Activated CD4-positive, CD25-positive, alpha-beta regulatory T cell (primary cell): Measurements from ENCODE around the gene FRA10AC1.

Experiments
- DNase-seq, 4 experiments: peaks; one replicate each; lab custom pipeline; 2025; lab: John Stamatoyannopoulos, UW

FRA10AC1 gene

DNA sequence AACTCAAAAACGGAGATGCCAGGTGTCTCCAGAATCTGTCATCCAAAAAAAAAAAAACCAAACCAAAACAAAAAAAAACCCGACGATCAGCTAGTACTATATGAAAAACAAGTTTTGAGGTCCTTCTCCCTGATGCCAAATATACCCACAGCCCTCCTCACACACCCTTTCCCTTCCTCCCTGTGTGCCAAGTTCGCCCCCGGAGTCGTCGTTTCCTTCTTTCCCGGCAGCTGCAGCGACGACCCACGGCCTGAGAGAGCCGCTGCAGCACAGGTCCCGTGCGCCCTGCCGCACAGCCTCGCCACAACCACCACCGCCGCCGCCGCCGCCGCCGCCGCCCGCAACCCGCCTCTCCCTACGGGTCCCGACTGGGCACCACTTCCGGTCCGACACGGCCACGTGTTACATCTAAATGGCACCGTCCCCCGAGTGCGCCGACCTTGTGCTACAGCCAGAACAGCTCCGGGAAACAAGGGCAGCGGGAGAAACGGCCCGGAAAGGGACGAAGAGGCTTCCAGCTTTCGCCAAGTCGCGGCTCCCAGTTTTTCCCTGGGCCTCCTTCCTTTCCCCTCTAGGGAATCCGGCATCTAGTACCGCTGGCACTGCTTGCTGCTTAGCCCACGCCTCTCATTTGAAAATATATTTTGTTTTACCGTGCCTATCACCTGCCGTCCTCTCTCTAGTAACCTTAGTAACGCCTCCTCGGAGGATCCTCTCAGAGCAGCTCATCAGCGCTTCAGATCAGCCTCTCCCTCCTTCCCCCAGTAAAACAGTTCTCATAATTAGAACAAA is at the start of gene FRA10AC1:
FRA10AC1 (minus strand) TSS at position 383 of the 792 bp plus-strand sequence. CDS start 2,486 bp downstream, outside the sequence.
- peak; percentile 75 to 77 (median 76) for DNase-seq

DNA sequence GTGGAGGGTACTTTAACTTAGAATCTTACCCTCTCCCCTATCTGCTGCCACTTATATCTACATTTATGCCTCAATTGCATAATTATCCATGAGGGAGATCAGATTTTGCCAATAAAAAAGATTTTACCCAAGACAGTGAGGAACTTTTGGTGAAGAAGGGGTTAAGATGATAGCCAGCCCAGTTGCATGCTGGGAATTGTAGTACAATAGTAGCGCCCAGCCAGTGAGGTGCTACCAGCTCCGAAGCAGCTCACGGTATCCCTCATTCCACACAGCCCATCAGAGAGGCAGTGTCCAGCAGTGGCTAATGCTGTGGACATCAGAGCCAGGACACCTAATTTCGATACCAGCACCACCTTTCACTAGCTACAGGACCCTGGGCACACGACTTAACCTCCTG is 49.4 kb upstream of the FRA10AC1 start:
- no peak for DNase-seq

GRCh38 chr10:93751124-93751523 is 48.7 kb upstream of the FRA10AC1 start:
- no peak for DNase-seq

DNA sequence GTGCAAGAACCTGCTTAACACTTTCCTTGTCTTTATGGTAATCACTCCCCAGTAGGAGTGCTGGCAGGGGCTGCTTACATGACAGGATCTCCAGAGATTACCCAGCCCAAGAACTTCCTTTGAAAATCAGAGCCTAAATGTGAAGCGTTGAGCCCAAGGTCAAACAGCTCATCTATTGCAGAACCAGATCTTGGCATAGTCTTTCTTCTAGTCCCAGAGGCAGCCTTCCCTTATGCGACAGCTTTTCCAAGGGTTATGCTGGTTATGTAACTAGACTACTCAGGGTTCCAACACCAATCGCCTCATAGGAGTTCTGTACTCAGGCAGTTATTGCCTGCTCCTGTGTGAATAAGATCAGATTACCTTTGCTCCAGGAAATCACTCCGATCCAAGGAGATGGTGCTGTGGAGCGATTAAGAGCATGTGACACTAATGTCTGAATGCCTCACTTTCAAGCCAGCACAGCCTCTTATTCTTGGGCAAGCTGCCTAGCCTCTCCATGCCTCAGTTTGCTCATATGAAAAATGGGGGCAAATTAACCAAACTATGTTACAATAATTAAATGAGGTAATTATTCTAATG is 46.9 kb upstream of the FRA10AC1 start:
- no peak for DNase-seq

DNA sequence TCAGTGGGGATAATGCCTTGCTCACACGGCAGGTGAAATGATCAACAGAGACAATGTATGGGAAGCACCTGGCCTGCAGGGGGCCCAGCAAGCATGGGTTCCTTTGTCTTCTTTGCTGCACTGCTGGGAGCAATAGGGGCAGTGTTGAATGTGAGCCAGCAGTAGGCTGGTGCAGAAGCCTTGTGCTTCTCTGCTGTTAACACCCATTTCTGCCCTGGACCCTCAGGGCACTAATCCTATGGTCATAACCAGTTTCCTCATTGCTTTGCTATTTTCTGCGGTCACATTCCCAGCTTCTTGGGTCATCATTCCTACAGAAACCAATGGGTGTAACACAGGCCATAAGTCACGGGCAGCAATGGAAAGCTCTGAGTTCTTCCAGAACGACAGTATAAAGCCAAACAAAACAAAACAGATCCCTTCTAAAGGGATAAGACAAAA is 44.5 kb upstream of the FRA10AC1 start:
- no peak for DNase-seq

DNA sequence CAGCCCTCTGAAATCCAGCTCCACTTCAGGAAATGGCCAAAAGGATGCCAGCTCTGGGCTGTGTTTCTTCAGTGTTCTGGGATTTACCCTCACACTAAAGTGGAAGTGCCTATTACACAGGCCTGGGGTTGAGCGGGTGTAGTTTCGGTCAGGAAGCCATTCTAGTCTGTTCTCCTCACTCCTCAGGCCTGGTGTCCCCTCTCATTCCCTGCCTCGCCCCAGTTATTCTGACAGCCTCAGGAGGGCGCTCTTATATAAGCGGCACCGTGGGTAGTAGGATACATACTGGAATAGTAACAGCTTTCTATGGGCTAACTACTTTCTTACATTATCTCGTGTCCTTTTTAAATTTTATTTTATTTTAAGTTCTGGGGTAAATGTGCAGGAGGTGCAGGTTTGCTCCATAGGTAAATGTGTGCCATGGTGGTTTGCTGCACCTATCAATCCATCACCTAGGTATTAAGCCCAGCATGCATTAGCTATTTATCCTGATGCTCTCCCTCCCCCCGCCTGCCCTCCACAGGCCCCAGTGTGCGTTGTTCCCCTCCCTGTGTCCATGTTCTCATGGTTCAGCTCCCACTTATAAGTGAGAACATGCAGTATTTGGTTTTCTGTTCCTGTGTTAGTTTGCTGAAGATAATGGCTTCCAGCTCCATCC is 43.1 kb upstream of the FRA10AC1 start:
- DNase-seq = no peak

DNA sequence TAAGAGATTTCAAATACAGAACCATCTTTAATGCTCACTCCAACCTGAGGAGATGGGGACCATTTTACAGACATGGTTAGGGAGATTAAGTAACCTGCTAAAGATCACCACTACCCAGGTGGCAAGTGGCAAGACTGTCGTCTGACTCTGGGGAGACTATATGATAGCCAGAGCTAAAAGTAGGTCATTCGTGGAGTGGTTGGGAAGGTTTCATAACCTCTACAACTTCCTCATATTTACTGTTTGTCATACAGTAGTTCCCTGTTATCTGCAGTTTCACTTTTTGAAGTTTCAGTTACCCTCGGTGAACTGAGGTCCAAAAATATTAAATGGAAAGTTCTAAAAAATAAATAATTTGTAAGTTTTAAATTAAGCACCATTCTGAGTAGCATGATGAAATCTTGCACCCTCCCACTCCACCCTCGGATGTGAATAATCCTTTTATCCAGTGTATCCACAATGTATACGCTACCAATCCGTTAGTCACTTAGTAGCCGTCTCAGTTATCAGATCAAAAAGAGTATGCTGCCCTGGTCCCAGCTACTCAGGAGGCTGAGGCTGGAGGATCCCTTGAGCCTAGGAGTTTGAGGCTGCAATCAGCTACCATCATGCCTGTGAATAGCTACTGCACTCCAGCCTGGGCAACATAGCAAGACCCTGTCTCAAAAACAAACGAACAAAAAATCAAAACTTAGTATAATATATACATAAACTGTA is 40.4 kb upstream of the FRA10AC1 start:
- DNase-seq = no peak

DNA sequence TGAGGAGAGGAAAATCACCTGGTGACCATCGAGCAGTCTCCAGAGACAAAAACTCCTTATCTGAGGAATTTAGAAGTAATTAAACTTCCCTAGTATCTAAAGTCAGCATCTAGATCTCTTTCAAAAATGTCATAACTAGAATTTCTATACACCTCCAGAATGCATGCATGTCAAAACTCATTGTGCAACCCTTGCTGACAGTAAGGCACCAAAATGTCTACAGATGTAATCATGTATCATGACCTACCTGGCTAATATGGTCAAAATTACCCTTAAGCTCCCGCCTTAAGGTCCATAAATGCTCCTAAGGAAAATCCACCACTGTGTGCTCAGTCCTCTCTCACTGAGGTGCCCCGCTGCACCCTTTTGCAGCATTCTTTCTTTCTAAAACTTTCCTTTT is 39.0 kb upstream of the FRA10AC1 start:
- no peak for DNase-seq

GRCh38 chr10:93726024-93726423 is 23.6 kb upstream of the FRA10AC1 start:
- DNase-seq = no peak

DNA sequence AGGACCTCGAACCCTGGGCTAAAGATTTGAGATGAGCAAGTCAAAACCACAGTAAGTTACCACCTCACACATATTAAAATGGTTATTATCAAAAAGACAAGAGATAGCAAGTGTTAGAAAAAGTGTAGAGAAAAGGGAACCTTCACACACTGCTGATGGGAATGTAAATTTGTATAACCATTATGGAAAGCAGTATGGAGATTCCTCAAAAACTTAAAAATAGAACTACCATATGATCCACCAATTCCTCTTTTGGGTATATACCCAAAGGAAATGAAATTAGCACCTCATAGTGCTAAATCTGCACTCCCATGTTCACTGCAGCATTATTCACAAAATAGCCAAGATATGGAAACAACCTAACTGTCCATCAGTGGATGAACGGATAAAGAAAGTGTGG is 20.8 kb upstream of the FRA10AC1 start:
- DNase-seq = no peak

- no peak for DNase-seq
Measured at GRCh38 chr10:93722550-93722949, 20.2 kb upstream of the FRA10AC1 start.

DNA sequence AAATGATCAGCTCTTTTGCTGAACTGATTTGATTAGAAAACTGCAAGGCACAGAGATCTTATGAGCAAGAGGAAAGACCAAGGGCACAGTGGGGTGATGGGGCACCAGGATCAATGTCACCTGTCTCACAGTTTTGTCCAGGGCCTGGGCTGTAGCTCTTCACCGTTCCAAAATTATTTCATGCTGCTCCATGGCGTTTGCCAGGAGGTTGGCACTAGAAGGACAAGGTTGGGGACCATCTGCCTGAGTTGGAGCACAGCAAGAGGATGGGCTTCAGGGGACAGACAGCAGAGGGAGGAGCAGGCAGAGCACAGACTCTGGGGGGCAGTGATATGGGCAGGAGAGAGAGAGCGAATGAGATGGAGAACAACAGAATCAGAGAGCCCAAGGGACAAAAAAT is 17.5 kb upstream of the FRA10AC1 start:
- DNase-seq = no peak

GRCh38 chr10:93718937-93719725 is 16.7 kb upstream of the FRA10AC1 start:
- DNase-seq = no peak

- no peak for DNase-seq
Measured at GRCh38 chr10:93716766-93717165, 14.4 kb upstream of the FRA10AC1 start.

- DNase-seq = no peak
Measured at GRCh38 chr10:93715345-93715744, 13.0 kb upstream of the FRA10AC1 start.

- no peak for DNase-seq
Measured at GRCh38 chr10:93712593-93712992, 10.2 kb upstream of the FRA10AC1 start.

- DNase-seq = no peak
Measured at GRCh38 chr10:93711891-93712290, 9.5 kb upstream of the FRA10AC1 start.

DNA sequence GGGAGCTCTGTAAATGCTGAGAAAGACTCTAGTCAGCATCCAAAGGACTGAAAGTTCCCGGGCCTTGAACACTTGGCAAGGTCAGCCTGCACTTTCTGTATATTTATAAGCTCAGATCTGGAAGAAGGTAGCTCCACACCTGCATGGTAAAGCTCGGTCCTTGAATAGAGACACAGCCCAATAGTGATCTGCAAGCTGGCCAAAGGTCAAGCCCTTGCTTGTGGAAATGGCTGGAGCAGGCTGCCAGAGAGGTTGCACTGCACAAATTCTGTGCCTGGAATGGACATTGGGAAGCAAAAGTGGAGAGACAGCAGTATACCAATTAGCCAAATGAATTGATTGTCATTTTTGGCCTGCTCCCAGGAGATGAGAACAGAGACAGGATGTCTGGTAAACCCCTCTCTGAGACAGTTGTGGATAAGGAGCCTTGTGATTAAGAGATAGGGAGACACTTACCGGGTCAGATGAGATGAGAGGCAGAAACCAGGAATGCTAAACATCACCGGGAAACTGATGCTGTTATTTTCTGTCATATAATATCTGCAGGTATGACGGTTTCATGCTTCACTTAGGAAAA is 8.0 kb upstream of the FRA10AC1 start:
- DNase-seq = no peak

DNA sequence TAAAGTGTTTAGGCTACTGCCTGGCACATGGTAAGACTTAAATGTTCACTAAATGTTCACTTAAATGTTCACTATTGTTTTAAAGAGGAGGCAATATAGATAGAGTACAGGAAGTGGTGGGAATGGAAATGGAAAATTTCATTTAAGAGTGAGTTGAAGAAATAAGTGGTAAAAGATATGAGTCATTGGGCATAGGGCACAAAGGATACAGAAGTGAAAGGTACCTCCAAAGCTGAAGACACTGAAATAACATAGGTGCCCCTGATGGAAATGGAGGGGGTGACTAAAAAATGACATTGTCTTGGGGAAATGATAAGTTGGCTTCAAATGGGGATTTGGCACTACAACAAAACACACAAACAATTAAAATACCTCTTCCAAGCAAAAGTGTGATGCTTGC is 5.2 kb upstream of the FRA10AC1 start:
- no peak for DNase-seq

- no peak for DNase-seq
Measured at GRCh38 chr10:93704451-93704850, 2.1 kb upstream of the FRA10AC1 start.

DNA sequence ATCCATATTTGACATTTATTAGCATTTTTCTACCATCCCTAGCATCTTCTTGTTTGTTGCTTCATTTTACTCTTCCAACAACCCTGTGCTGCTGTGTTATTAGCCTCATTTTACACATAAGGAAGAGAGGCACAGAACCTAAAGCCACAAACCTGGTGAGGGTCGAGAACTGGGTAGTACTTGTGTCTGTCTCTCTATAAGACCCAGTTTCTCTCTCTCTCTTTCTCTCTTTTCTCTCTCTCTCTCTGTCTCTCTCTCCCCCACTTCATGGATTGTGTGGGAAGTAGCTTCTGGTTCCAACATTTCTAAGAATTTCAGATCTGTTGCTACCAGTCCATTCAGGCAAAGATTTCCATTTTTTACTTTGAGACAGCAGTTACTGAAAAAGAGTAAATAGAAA is 1.4 kb upstream of the FRA10AC1 start:
- no peak for DNase-seq
